Esophagus muscularis mucosa (tissue), 4 donors: Measurements from ENCODE around the gene TAOK1.

Experiments used
- EP300 ChIP-seq: sonication (generic); formaldehyde crosslinking; IDR thresholded peaks from one replicate; pipeline ENCODE4 v1.6.1; 2017; ENCODE audit warnings: antibody characterized with exemption
- POLR2A ChIP-seq: fragments of 450-650 bp; IDR thresholded peaks from one replicate; pipeline ENCODE4 v1.6.1; 2017; ENCODE audit warnings: antibody characterized with exemption, moderate library complexity, mild to moderate bottlenecking, low read depth
- POLR2AphosphoS5 ChIP-seq, 2 donors: sonication (generic); formaldehyde crosslinking; IDR thresholded peaks; one replicate each; pipeline ENCODE4 v1.6.1; 2017; ENCODE audit warnings: antibody characterized with exemption in 2 of 2
- TF ChIP-seq, protein P1 (sequence below), 3 experiments: fragments of 200-600 bp in 2 of 3; fragments of 450-650 bp in 1 of 3; sonication (generic) in 2 of 3; IDR thresholded peaks; one replicate each; pipeline ENCODE4 v1.5.1; 2017 to 2019; ENCODE audit warnings: antibody characterized with exemption in 3 of 3, mild to moderate bottlenecking in 2 of 3, moderate library complexity in 1 of 3

DNA sequence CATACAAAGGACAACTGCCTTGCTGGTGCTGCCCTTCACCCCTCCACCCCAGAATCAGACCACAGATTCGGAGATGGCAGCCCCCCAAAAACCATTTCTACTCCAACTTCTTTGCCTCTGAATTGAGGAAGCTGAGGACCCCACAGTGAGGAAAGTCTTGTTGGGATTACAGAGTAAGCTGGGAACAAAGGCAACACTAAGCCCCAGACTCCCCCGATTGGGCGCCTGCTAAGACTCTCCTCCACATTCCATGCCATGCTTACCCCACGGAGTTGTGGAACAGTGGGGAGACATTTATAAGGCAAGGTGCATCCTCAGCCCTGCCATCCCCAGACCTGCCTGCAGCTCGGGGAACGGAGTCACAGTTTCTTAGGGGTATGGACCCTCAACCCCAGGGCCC lies 197.4 kb downstream of the TAOK1 start:
- TF ChIP-seq, protein P1, sequence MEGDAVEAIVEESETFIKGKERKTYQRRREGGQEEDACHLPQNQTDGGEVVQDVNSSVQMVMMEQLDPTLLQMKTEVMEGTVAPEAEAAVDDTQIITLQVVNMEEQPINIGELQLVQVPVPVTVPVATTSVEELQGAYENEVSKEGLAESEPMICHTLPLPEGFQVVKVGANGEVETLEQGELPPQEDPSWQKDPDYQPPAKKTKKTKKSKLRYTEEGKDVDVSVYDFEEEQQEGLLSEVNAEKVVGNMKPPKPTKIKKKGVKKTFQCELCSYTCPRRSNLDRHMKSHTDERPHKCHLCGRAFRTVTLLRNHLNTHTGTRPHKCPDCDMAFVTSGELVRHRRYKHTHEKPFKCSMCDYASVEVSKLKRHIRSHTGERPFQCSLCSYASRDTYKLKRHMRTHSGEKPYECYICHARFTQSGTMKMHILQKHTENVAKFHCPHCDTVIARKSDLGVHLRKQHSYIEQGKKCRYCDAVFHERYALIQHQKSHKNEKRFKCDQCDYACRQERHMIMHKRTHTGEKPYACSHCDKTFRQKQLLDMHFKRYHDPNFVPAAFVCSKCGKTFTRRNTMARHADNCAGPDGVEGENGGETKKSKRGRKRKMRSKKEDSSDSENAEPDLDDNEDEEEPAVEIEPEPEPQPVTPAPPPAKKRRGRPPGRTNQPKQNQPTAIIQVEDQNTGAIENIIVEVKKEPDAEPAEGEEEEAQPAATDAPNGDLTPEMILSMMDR (IDR thresholded peaks at IDR 0.05): no peak
- TF ChIP-seq POLR2A: no peak
- TF ChIP-seq EP300: no peak
- TF ChIP-seq POLR2AphosphoS5 (IDR thresholded peaks at IDR 0.05): no peak
